MCF 10A (cell line): ENCODE measurements around the gene ZCCHC9. TPM values are rescaled to one million over a fixed set of nuclear protein-coding genes. Genes with fewer than 3 reads are reported as not detected.

Experiments used
- BruUV-seq: library from RNA; stranded (reverse); fragments of 400-500 nt; replicated peaks from 2 replicates; lab custom pipeline; 2021; lab: Mats Ljungman, UMichigan
- CTCF ChIA-PET: fragments of 300-600 bp; sonication (Branson Sonifier 250); formaldehyde crosslinking; extraction: SDS; loops from one replicate; lab custom pipeline; 2021; ENCODE audit warnings: antibody characterized with exemption, inconsistent platforms; lab: Yijun Ruan, JAX
- POLR2A ChIA-PET: fragments of 300-600, 350-650 bp; sonication (Branson Sonifier 250); formaldehyde crosslinking; extraction: SDS; loops from one replicate; lab custom pipeline; 2020; ENCODE audit warnings: antibody characterized with exemption, inconsistent platforms; lab: Yijun Ruan, JAX
- DNase-seq: peaks from one replicate; pipeline ENCODE4 v3.0.0-alpha.2; 2018; ENCODE audit not compliant: unreplicated experiment
- H3K27ac Mint-ChIP-seq: one replicate; pipeline ENCODE4 v1.8.0; 2022; ENCODE audit warnings: mild to moderate bottlenecking, low read depth, mixed read lengths; ENCODE audit not compliant: unreplicated experiment
- H3K27me3 Mint-ChIP-seq: one replicate; pipeline ENCODE4 v1.8.0; 2022; ENCODE audit warnings: mixed read lengths; ENCODE audit not compliant: insufficient read depth, unreplicated experiment
- H3K36me3 Mint-ChIP-seq: one replicate; pipeline ENCODE4 v1.8.0; 2022; ENCODE audit warnings: mild to moderate bottlenecking, moderate library complexity, mixed read lengths; ENCODE audit not compliant: insufficient read depth, unreplicated experiment
- H3K4me1 Mint-ChIP-seq: one replicate; pipeline ENCODE4 v1.8.0; 2022; ENCODE audit warnings: mixed read lengths; ENCODE audit not compliant: insufficient read depth, unreplicated experiment
- H3K4me3 Mint-ChIP-seq: one replicate; pipeline ENCODE4 v1.8.0; 2022; ENCODE audit warnings: mild to moderate bottlenecking, moderate library complexity, mixed read lengths; ENCODE audit not compliant: unreplicated experiment
- H3K9me3 Mint-ChIP-seq: one replicate; pipeline ENCODE4 v1.8.0; 2022; ENCODE audit warnings: mixed read lengths; ENCODE audit not compliant: unreplicated experiment
- CTCF ChIP-seq: fragments of 200-600 bp; IDR thresholded peaks from one replicate; pipeline ENCODE4 v1.8.0; 2022; ENCODE audit warnings: antibody characterized with exemption, mild to moderate bottlenecking; ENCODE audit not compliant: unreplicated experiment
- intact Hi-C: fragments of 100-400 bp; cut with micrococcal nuclease; formaldehyde crosslinking; loops from 2 replicates; pipeline ENCODE4 v1.14.1; 2022
- total RNA-seq: library from RNA; stranded (reverse); gene quantifications from 2 replicates; pipeline ENCODE4 v1.2.3, GENCODE V29; 2022

Gene ZCCHC9
- total RNA-seq, 1 experiment from 2014 or later = 31.5 TPM

DNA sequence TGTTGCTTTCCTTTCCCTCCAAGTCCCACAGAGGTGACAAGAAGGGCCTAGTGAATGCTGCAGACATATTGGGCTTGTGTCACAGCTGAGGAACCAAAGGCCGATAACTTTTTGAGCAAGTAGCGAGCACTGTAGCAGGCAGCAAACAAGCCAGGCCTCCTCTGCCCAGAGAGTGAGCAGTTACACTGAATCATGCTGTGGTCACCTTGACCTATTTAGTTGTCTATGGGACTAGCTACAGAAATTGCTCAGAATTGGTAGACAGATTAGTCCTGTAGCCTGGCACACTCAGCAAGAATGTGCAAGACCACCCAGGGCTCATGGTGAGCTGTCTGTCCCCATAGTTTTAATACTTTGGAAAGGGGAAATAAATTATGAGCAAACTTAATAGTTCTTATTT, 25.2 kb downstream of the ZCCHC9 start:
- CTCF ChIA-PET = interaction anchor here (1.0 kb wide), 1 partner anchor 933 kb away, joined by 3 read pairs; no protein-coding TSS in a partner anchor
- Mint-ChIP-seq H3K36me3 (no peaks in the 10 kb centered on the region), H3K4me3 (no peak overlapping the region), H3K4me1 (no peaks in the 10 kb centered on the region), H3K9me3 (no peaks in the 10 kb centered on the region), H3K27ac (no peak overlapping the region), H3K27me3 (no peaks in the 10 kb centered on the region)
- BruUV-seq = no TSS peak
- DNase-seq = no peak
- intact Hi-C loops = no loop called here
- POLR2A ChIA-PET = no interaction called here
- TF ChIP-seq CTCF = no peak

DNA sequence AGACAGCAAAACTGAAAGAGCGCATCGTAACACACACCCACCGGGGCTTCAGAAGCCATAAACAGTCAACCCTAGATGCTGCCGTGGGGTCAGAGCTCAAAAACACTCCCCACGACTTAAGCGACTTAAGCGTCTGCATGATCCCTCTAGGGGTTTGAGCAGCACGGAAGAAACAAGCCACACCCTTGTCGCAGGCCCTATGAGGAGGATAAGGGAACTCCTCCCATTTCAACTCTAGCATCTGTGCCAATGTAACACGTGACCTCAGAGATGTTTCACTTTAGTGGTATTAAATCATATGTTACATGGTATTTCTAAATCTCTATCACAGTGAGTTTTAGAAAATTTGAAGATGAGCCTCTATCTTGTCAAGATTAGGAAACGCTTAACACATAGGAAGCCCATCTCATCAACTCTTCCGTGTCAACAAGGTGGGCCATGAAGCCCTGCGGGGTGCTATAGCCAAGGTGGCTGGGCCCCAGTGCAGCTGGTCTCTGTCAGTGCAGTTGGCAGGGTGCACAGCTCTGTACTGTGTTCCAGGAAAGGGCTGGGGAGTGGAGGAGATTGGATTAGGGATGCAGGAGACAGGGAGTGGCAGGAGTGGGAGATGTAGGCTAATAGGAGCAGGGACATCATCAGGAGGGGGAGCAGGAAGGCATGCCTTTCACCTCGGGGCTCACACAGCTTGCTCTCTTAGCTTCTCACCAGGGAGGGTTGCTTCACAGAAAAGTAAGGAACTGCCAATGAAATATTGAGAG, 33.1 kb downstream of the ZCCHC9 start:
- Mint-ChIP-seq H3K4me1 (no peaks in the 10 kb centered on the region), H3K36me3 (no peaks in the 10 kb centered on the region), H3K4me3 (no peak overlapping the region), H3K27ac (no peak overlapping the region), H3K9me3 (no peaks in the 10 kb centered on the region), H3K27me3 (no peaks in the 10 kb centered on the region)
- no peak for DNase-seq
- POLR2A ChIA-PET = no interaction called here
- intact Hi-C loops = no loop called here
- CTCF ChIA-PET = interaction anchor here (0.6 to 1.3 kb wide), 3 partner anchors 15 to 71 kb away, joined by 3 to 4 read pairs (median 3); no protein-coding TSS in a partner anchor
- no TSS peak for BruUV-seq
- no peak for TF ChIP-seq CTCF

DNA sequence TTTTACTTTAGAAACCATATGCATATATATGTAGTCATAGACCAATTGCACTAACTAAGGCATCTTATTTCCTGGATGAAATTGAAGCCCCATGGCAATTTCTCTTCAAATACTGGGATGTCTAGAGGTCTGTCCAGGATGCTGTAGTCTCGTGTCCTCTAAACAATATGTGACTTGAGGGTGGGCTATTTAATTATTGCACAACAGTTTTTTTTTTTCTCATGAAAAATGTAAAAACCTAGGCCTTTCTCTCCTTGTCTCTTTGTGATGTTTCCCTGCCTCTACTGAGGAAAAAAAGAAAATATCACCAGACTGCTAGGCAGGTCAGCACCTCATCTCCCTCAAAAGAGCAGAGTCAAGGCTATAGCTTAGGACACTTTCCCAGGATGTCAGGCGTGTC, 34.6 kb downstream of the ZCCHC9 start:
- ChIA-PET CTCF (interaction anchor here (0.6 to 0.8 kb wide), 2 partner anchors 17 to 35 kb away, joined by 3 read pairs; no protein-coding TSS in a partner anchor), POLR2A (no interaction called here)
- no peak for DNase-seq
- intact Hi-C loops = no loop called here
- BruUV-seq = no TSS peak
- H3K27ac Mint-ChIP-seq = no peak overlapping the region
- no peak overlapping the region for H3K4me3 Mint-ChIP-seq
- no peaks in the 10 kb centered on the region for H3K36me3 Mint-ChIP-seq
- no peaks in the 10 kb centered on the region for H3K27me3 Mint-ChIP-seq
- no peaks in the 10 kb centered on the region for H3K4me1 Mint-ChIP-seq
- TF ChIP-seq CTCF = no peak
- H3K9me3 Mint-ChIP-seq = no peaks in the 10 kb centered on the region

DNA sequence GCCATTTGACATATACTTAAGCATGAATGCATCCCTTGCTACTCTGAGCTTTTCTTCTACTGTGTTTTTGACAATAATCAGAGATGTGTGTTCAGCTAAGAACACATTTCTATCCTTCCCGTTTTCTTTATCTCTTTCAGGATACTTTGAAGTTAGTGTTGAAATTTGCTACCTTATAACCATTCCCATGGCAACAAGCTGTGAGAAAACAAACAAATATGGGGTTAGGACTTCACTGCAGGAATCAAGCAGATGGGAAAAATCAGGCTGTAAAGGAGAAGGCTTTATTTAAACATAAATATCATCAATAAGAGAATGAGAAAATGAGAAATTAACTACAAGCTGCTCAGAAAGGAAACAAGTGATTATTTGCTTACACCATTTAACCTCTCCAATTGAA, 35.2 kb downstream of the ZCCHC9 start:
- intact Hi-C loops = no loop called here
- CTCF ChIA-PET = interaction anchor here (0.6 to 0.8 kb wide), 2 partner anchors 17 to 771 kb away, joined by 3 read pairs; no protein-coding TSS in a partner anchor
- no peaks in the 10 kb centered on the region for H3K36me3 Mint-ChIP-seq
- H3K4me1 Mint-ChIP-seq = no peaks in the 10 kb centered on the region
- BruUV-seq = no TSS peak
- POLR2A ChIA-PET = no interaction called here
- H3K27ac Mint-ChIP-seq = no peak overlapping the region
- H3K4me3 Mint-ChIP-seq = no peak overlapping the region
- H3K9me3 Mint-ChIP-seq = no peaks in the 10 kb centered on the region
- no peak for TF ChIP-seq CTCF
- H3K27me3 Mint-ChIP-seq = no peaks in the 10 kb centered on the region
- no peak for DNase-seq
